GM23338 (cell line): ENCODE measurements around the gene MBD5. TPM values are rescaled to one million over a fixed set of nuclear protein-coding genes. Genes with fewer than 3 reads are reported as not detected.

ENCODE experiments used
- ATAC-seq: fragments of 200-7000 bp; cut with Tn5 transposase; 3 replicates; pipeline ENCODE4 v1.9.1; 2020
- DNase-seq: peaks from one replicate; pipeline ENCODE4 v3.0.0-alpha.2; 2015; ENCODE audit warnings: low spot score
- H2AFZ ChIP-seq: fragments of 200-600 bp; sonication (generic); 2 replicates; pipeline ENCODE4 v1.8.0; 2016; ENCODE audit warnings: antibody characterized with exemption, mild to moderate bottlenecking, moderate library complexity
- H3F3A ChIP-seq: fragments of 200-600 bp; sonication (generic); replicated peaks from 2 replicates; pipeline ENCODE4 v1.8.0; 2017; ENCODE audit warnings: antibody characterized with exemption, mixed run types, low read depth
- H3K27ac ChIP-seq: fragments of 200-600 bp; sonication (generic); 2 replicates; pipeline ENCODE4 v1.6.1; 2016; ENCODE audit warnings: low read depth
- H3K27me3 ChIP-seq: fragments of 200-600 bp; sonication (generic); 2 replicates; pipeline ENCODE4 v1.8.0; 2016; ENCODE audit warnings: mild to moderate bottlenecking, mixed run types, moderate library complexity; ENCODE audit not compliant: insufficient read depth
- H3K36me3 ChIP-seq: fragments of 200-600 bp; sonication (generic); 2 replicates; pipeline ENCODE4 v1.8.0; 2016; ENCODE audit warnings: mild to moderate bottlenecking; ENCODE audit not compliant: insufficient read depth
- H3K4me1 ChIP-seq: fragments of 200-600 bp; sonication (generic); 2 replicates; pipeline ENCODE4 v1.8.0; 2016; ENCODE audit warnings: mild to moderate bottlenecking, moderate library complexity; ENCODE audit not compliant: insufficient read depth
- H3K4me2 ChIP-seq: fragments of 200-600 bp; sonication (generic); 2 replicates; pipeline ENCODE4 v1.7.1; 2017; ENCODE audit warnings: mixed run types
- H3K4me3 ChIP-seq: fragments of 200-600 bp; sonication (generic); 2 replicates; pipeline ENCODE4 v1.6.1; 2016; ENCODE audit warnings: mixed run types
- H3K79me2 ChIP-seq: fragments of 200-600 bp; sonication (generic); replicated peaks from 2 replicates; pipeline ENCODE4 v1.8.0; 2017; ENCODE audit warnings: mild to moderate bottlenecking; ENCODE audit not compliant: insufficient read depth
- H3K9me2 ChIP-seq: fragments of 200-600 bp; sonication (generic); 2 replicates; pipeline ENCODE4 v1.8.0; 2017; ENCODE audit not compliant: insufficient read depth
- H4K20me1 ChIP-seq: fragments of 200-600 bp; sonication (generic); replicated peaks from 2 replicates; pipeline ENCODE4 v1.8.0; 2017; ENCODE audit warnings: mild to moderate bottlenecking; ENCODE audit not compliant: insufficient read depth
- H3K27ac Mint-ChIP-seq: 2 replicates; pipeline ENCODE4 v1.8.0; 2020; ENCODE audit warnings: inconsistent platforms, mild to moderate bottlenecking, moderate library complexity, mixed read lengths
- H3K27me3 Mint-ChIP-seq: 3 replicates; pipeline ENCODE4 v1.8.0; 2022; ENCODE audit warnings: low read depth, mild to moderate bottlenecking, moderate library complexity, mixed read lengths, inconsistent platforms; ENCODE audit not compliant: insufficient read depth, poor library complexity
- H3K36me3 Mint-ChIP-seq: 3 replicates; pipeline ENCODE4 v1.8.0; 2021; ENCODE audit warnings: low read depth, mild to moderate bottlenecking, inconsistent platforms, moderate library complexity, mixed read lengths
- H3K4me1 Mint-ChIP-seq: 3 replicates; pipeline ENCODE4 v1.8.0; 2020; ENCODE audit warnings: mild to moderate bottlenecking, inconsistent platforms, mixed read lengths
- H3K4me3 Mint-ChIP-seq: 3 replicates; pipeline ENCODE4 v1.8.0; 2021; ENCODE audit warnings: moderate library complexity, mild to moderate bottlenecking, inconsistent platforms, mixed read lengths
- H3K9me3 Mint-ChIP-seq: 3 replicates; pipeline ENCODE4 v1.8.0; 2020; ENCODE audit warnings: moderate library complexity, mild to moderate bottlenecking, inconsistent platforms, mixed read lengths
- CREB1 ChIP-seq: fragments of 250-450 bp; sonication (Bioruptor Pico); IDR thresholded peaks from 2 replicates; pipeline ENCODE4 v1.5.0; 2020; ENCODE audit warnings: low read depth, mild to moderate bottlenecking, moderate library complexity
- EZH2 ChIP-seq: fragments of 200-600 bp; sonication (generic); IDR thresholded peaks from one replicate; pipeline ENCODE4 v1.8.0; 2017; ENCODE audit warnings: antibody characterized with exemption, mild to moderate bottlenecking, low read depth; ENCODE audit not compliant: unreplicated experiment
- EZH2phosphoT487 ChIP-seq: fragments of 200-600 bp; sonication (generic); IDR thresholded peaks from one replicate; pipeline ENCODE4 v1.8.1; 2018; ENCODE audit warnings: antibody characterized with exemption; ENCODE audit not compliant: unreplicated experiment
- JUNB ChIP-seq: IDR thresholded peaks from one replicate; pipeline ENCODE4 v1.6.1; 2016; ENCODE audit warnings: antibody characterized with exemption; ENCODE audit not compliant: unreplicated experiment
- NANOG ChIP-seq: IDR thresholded peaks from 2 replicates; pipeline ENCODE4 v1.6.1; 2016; ENCODE audit warnings: antibody characterized with exemption, borderline replicate concordance
- POLR2AphosphoS5 ChIP-seq: IDR thresholded peaks from 2 replicates; pipeline ENCODE4 v1.6.1; 2016; ENCODE audit warnings: antibody characterized with exemption, low read depth
- STAT1 ChIP-seq: IDR thresholded peaks from one replicate; pipeline ENCODE4 v1.6.1; 2016; ENCODE audit warnings: antibody characterized with exemption; ENCODE audit not compliant: unreplicated experiment
- ZNF114 ChIP-seq: fragments of 250-450 bp; sonication (Bioruptor Pico); IDR thresholded peaks from 2 replicates; pipeline ENCODE4 v1.5.0; 2020; ENCODE audit warnings: mild to moderate bottlenecking, moderate library complexity
- ZNF331 ChIP-seq: fragments of 250-450 bp; sonication (Bioruptor Pico); IDR thresholded peaks from 2 replicates; pipeline ENCODE4 v1.5.0; 2020; ENCODE audit warnings: low read depth, mild to moderate bottlenecking, moderate library complexity
- polyA plus RNA-seq: library from polyadenylated mRNA; unstranded; fragments of >200 nt; fragmentation: Nextera tagmentation; extraction: Ambion mirVana; gene quantifications from 2 replicates; pipeline ENCODE4 v1.2.1, GENCODE V29; 2016
- total RNA-seq: library from RNA; depleted of rRNA; stranded (reverse); fragments of >200 nt; shearing (Covaris generic); gene quantifications from 2 replicates; pipeline ENCODE4 v1.2.3, GENCODE V29; 2014
- TF ChIP-seq, protein P1 (sequence below), 2 experiments: fragments of 200-600 bp in 1 of 2; sonication (generic) in 1 of 2; conservative IDR thresholded peaks; 2 replicates each; pipeline versions ENCODE4 v1.5.1 to v1.6.1; 2016 to 2017; ENCODE audit warnings: antibody characterized with exemption in 2 of 2, low read depth in 2 of 2, mild to moderate bottlenecking in 2 of 2, moderate library complexity in 1 of 2
- TF ChIP-seq, protein P2 (sequence below): IDR thresholded peaks from one replicate; pipeline ENCODE4 v1.6.1; 2018; ENCODE audit warnings: antibody characterized with exemption; ENCODE audit not compliant: unreplicated experiment
- TF ChIP-seq, protein P3 (sequence below): fragments of 250-450 bp; sonication (Bioruptor Pico); IDR thresholded peaks from 2 replicates; pipeline ENCODE4 v1.5.0; 2020; ENCODE audit warnings: mild to moderate bottlenecking, moderate library complexity

MBD5 gene
- total and polyA plus RNA-seq, 2 experiments from 2014 or later: 16.2 to 23.1 TPM

DNA sequence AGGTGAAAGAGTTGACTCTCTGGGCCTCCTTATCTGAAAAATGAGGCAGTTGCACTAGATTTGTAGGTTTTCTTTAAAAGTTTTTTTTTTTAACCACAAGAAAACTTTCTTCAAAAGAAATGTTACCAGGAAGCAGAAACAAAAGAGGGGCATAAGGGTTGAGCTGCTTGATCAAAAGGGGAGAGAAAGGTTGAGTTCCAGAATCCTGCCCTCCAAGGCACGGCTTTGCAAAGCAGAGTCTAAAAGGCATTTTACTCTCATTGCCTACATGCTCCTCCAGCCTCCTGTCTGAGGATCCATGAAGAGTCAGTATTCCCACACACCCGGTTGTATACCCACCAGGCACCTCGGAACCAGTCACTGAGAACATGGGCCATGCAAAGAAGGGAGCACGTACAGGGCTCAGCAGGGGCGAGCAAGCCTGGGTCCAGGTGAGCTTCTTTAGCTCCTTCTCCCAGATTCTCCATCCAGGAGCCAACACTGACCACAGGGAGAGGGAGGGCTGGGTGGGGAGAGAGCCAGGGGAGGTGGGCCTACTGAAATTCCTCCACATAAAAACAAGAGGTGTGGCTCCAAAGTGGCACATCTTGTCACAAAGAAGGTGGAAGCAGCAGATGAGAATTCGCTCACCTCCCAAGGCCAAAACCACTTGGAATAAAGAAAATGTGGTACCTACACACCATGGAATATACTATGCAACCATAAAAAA is 507.6 kb downstream of the MBD5 start (continued):
- TF ChIP-seq, protein P1, sequence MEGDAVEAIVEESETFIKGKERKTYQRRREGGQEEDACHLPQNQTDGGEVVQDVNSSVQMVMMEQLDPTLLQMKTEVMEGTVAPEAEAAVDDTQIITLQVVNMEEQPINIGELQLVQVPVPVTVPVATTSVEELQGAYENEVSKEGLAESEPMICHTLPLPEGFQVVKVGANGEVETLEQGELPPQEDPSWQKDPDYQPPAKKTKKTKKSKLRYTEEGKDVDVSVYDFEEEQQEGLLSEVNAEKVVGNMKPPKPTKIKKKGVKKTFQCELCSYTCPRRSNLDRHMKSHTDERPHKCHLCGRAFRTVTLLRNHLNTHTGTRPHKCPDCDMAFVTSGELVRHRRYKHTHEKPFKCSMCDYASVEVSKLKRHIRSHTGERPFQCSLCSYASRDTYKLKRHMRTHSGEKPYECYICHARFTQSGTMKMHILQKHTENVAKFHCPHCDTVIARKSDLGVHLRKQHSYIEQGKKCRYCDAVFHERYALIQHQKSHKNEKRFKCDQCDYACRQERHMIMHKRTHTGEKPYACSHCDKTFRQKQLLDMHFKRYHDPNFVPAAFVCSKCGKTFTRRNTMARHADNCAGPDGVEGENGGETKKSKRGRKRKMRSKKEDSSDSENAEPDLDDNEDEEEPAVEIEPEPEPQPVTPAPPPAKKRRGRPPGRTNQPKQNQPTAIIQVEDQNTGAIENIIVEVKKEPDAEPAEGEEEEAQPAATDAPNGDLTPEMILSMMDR (conservative IDR thresholded peaks at IDR 0.05; ENCODE audit: low read depth in 2 of 2): no peak
- TF ChIP-seq, protein P2, sequence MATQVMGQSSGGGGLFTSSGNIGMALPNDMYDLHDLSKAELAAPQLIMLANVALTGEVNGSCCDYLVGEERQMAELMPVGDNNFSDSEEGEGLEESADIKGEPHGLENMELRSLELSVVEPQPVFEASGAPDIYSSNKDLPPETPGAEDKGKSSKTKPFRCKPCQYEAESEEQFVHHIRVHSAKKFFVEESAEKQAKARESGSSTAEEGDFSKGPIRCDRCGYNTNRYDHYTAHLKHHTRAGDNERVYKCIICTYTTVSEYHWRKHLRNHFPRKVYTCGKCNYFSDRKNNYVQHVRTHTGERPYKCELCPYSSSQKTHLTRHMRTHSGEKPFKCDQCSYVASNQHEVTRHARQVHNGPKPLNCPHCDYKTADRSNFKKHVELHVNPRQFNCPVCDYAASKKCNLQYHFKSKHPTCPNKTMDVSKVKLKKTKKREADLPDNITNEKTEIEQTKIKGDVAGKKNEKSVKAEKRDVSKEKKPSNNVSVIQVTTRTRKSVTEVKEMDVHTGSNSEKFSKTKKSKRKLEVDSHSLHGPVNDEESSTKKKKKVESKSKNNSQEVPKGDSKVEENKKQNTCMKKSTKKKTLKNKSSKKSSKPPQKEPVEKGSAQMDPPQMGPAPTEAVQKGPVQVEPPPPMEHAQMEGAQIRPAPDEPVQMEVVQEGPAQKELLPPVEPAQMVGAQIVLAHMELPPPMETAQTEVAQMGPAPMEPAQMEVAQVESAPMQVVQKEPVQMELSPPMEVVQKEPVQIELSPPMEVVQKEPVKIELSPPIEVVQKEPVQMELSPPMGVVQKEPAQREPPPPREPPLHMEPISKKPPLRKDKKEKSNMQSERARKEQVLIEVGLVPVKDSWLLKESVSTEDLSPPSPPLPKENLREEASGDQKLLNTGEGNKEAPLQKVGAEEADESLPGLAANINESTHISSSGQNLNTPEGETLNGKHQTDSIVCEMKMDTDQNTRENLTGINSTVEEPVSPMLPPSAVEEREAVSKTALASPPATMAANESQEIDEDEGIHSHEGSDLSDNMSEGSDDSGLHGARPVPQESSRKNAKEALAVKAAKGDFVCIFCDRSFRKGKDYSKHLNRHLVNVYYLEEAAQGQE: no peak
- TF ChIP-seq POLR2AphosphoS5: no peak
- TF ChIP-seq ZNF331: no peak
- no peak for TF ChIP-seq ZNF114 (CRISPR knock-in tag)
- no peak for TF ChIP-seq NANOG
- TF ChIP-seq EZH2phosphoT487: no peak

DNA sequence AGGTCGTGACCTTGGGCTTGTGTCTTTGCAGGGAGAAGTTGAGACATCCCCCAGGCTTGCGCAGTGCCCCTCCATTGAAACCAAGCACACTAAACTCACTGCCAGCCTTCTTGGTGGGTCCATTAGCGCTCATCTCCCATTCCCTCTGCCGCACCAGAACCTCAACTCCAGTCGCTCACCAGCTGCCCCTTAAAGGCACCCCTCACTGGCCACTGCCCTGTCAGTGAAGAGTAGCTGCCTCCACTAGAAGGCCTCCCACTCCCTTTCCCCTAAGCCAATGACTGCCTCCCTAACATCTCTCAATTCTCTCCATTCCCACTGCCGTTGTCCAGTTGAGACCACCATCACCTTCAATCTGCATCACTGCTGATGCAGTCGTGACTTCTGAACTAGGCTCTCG is 508.9 kb downstream of the MBD5 start:
- ATAC-seq: no peak
- no peak overlapping the region for H2AFZ ChIP-seq
- H3K27me3 ChIP-seq: no peaks in the 10 kb centered on the region
- H4K20me1 ChIP-seq: no peaks in the 10 kb centered on the region
- no peak overlapping the region for H3K27ac Mint-ChIP-seq
- DNase-seq: no peak
- H3K4me3 ChIP-seq: no peak overlapping the region
- H3K9me2 ChIP-seq: peaks cover 23% of the 10 kb centered on the region
- no peak overlapping the region for H3K4me3 Mint-ChIP-seq
- peaks cover 6% of the 10 kb centered on the region for H3K4me1 Mint-ChIP-seq
- H3K79me2 ChIP-seq: no peaks in the 10 kb centered on the region
- H3K27ac ChIP-seq: no peak overlapping the region
- H3K36me3 Mint-ChIP-seq: no peaks in the 10 kb centered on the region
- H3K4me2 ChIP-seq: no peak overlapping the region
- no peaks in the 10 kb centered on the region for H3K4me1 ChIP-seq
- H3F3A ChIP-seq: no peaks in the 10 kb centered on the region
- H3K27me3 Mint-ChIP-seq: no peaks in the 10 kb centered on the region
- H3K9me3 Mint-ChIP-seq: no peaks in the 10 kb centered on the region; the same call in 2 of the 3 replicates
- no peaks in the 10 kb centered on the region for H3K36me3 ChIP-seq
- TF ChIP-seq STAT1 (no peak), JUNB (no peak), EZH2 (no peak), CREB1 (no peak), POLR2AphosphoS5 (no peak)
- TF ChIP-seq, protein P3, sequence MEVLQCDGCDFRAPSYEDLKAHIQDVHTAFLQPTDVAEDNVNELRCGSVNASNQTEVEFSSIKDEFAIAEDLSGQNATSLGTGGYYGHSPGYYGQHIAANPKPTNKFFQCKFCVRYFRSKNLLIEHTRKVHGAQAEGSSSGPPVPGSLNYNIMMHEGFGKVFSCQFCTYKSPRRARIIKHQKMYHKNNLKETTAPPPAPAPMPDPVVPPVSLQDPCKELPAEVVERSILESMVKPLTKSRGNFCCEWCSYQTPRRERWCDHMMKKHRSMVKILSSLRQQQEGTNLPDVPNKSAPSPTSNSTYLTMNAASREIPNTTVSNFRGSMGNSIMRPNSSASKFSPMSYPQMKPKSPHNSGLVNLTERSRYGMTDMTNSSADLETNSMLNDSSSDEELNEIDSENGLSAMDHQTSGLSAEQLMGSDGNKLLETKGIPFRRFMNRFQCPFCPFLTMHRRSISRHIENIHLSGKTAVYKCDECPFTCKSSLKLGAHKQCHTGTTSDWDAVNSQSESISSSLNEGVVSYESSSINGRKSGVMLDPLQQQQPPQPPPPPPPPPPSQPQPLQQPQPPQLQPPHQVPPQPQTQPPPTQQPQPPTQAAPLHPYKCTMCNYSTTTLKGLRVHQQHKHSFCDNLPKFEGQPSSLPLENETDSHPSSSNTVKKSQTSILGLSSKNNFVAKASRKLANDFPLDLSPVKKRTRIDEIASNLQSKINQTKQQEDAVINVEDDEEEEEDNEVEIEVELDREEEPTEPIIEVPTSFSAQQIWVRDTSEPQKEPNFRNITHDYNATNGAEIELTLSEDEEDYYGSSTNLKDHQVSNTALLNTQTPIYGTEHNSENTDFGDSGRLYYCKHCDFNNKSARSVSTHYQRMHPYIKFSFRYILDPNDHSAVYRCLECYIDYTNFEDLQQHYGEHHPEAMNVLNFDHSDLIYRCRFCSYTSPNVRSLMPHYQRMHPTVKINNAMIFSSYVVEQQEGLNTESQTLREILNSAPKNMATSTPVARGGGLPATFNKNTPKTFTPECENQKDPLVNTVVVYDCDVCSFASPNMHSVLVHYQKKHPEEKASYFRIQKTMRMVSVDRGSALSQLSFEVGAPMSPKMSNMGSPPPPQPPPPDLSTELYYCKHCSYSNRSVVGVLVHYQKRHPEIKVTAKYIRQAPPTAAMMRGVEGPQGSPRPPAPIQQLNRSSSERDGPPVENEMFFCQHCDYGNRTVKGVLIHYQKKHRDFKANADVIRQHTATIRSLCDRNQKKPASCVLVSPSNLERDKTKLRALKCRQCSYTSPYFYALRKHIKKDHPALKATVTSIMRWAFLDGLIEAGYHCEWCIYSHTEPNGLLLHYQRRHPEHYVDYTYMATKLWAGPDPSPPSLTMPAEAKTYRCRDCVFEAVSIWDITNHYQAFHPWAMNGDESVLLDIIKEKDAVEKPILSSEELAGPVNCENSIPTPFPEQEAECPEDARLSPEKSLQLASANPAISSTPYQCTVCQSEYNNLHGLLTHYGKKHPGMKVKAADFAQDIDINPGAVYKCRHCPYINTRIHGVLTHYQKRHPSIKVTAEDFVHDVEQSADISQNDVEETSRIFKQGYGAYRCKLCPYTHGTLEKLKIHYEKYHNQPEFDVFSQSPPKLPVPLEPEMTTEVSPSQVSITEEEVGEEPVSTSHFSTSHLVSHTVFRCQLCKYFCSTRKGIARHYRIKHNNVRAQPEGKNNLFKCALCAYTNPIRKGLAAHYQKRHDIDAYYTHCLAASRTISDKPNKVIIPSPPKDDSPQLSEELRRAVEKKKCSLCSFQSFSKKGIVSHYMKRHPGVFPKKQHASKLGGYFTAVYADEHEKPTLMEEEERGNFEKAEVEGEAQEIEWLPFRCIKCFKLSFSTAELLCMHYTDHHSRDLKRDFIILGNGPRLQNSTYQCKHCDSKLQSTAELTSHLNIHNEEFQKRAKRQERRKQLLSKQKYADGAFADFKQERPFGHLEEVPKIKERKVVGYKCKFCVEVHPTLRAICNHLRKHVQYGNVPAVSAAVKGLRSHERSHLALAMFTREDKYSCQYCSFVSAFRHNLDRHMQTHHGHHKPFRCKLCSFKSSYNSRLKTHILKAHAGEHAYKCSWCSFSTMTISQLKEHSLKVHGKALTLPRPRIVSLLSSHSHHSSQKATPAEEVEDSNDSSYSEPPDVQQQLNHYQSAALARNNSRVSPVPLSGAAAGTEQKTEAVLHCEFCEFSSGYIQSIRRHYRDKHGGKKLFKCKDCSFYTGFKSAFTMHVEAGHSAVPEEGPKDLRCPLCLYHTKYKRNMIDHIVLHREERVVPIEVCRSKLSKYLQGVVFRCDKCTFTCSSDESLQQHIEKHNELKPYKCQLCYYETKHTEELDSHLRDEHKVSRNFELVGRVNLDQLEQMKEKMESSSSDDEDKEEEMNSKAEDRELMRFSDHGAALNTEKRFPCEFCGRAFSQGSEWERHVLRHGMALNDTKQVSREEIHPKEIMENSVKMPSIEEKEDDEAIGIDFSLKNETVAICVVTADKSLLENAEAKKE (CRISPR knock-in tag): no peak
